CD4-positive, alpha-beta T cell treated with Interleukin-4 for 4 hours (primary cell): Measurements from ENCODE around the gene SLC24A4.
"Not testable (repeated sequence)": the region's sequence is repeated elsewhere in the genome, so short reads cannot be mapped to it uniquely, and the experiment has no call there.

Experiments used
- DNase-seq: peaks from one replicate; pipeline ENCODE4 v3.0.0-alpha.2; 2020

The SLC24A4 gene

DNA sequence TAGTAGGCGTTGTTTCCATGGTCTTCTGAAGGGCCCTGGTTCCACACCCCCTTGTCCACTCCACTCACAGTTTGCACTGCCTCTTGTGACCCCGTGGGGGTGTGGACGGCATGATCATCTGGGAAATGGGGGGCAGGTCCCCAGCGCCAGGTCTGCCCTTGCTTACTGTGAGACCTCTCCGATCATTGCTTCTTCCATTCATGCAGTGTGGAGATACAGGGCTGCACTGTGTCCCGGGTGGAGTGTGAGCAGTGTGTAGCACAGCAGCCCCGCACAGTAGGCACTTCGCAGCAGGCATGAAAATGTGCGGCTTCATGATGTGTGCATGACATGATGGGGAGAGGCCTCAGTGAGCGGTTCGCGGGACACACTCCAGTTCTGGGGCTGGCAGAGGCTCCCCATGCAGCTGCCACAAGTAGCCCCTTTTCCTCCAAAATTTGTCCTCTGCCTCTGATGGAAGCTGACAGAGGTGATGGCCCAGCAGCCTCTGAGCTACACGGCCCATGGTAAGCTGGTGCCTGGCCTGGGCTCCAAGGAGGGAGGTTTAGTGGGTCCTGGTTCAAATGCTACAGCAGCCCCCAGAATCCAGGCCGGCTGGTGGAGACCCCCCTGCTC, 205.6 kb downstream of the SLC24A4 start:
- no peak for DNase-seq

DNA sequence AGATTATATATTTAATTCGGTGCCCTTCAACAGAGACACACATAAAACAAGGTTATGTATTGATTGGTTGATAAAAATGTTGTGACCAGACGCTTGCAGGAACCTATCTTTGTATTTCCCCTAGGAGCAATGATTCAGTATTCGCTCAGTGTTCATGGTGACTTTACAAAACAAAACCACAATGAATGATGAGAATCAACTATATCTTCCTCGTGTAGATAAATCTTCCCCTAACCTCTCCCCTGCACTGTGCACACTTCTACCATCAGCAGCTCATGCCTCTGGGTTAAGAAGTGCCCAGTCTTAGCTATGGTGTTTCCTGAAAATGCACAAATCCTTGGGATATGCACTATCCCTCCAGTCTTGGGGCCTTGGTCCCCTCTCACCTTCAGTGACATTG, 206.9 kb downstream of the SLC24A4 start:
- peak; percentile 40 for DNase-seq

DNA sequence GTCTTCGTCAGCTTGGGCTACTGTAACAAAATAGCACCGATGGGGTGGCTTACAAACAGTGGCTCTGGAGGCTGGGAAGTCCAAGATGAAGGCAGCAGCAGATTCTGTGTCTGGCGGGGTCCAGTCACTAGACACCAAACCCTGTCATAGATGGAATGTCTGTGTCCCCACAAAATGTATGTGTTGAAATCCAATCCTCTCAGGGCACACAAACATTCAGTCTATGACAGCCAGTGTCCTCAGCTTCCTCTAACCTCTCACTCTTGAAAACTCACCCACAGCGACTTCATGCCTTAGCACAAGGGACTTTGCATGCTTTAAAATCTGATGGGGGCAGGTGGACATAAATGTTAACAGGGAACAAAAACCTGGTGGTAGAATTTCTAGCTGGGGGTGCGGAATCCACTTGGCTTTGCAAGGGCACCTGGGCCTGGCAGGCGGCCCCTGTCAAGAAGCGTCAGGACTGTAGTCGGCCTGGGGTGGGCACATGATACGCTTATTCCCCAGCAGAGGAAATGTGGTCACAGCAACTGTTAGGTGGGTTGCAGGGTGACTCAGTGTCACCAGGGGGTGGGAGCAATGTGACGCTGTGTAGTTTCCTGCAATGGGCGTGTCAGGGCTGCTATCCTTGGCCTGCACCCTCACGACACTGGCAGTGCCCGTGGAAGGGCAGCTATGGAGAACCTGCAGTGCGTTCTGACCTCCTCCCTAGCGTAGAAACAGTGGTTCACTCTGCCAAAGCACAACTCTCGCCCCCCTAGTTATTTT, 208.3 kb downstream of the SLC24A4 start:
- peak; percentile 83 for DNase-seq

DNA sequence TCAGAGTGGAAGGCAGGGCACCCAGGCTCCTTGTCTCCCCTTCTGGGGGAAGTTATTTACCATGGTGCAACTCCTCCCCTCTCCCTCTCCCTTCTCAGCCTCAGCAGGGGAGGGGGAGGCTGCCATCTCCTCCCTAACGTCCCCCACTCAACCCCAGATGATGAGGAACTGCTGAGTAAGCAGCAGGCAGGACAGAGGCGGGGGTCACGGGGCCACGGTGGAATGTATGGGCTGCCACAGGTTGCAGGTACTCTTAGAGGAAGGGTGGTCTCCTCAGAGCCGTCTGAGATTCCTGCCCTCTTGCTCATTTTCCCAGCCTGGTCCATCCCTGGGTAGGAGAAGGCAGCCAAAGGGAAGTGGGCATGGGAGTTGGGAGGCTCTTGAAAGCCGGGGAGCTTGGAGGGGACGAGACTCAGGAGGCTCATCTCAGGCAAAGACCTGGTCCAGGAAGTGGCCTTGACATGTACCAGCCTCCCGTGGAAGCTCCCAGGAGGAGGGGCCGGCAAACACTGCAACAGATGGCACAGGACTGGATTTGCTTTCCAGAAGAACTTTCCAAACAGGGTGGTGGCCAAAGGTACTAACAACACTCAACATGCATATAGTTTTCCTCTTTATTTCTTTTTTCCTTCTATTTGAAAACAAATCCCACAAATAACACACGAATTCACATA, 209.7 kb downstream of the SLC24A4 start:
- DNase-seq: no peak

DNA sequence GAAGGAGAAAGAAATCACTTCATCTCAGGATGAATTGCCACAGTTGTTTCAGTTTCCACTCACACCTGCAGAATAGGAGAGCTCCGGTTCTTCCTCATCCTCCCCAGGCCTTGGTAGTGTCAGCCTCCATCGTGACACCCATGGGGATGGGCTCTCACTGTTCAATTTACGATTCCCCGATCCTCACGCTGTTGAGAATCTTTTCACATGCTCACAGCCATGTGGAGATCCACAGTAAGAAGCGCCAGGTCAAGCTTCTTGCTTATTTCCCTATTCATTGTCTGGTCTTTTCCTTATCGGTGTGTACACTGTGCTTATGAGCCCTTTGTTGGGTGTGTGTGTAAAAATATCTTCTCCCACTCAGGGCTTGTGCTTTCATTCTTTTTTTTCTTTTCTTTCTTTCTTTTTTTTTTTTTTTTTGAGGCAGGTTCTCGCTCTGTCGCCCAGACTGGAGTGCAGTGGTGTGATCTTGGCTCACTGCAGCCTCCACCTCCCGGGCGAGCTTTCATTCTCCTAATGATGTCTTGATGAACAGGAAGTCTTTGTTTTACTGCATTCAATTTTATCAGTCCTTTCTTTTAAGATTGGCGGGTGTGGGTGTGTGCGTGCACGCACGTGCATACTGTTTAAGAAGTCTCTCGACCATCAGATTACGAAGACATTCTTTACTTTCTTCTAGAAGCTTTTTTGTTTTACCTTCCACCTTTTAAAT, 212.1 kb downstream of the SLC24A4 start:
- peak; percentile 37 for DNase-seq

DNA sequence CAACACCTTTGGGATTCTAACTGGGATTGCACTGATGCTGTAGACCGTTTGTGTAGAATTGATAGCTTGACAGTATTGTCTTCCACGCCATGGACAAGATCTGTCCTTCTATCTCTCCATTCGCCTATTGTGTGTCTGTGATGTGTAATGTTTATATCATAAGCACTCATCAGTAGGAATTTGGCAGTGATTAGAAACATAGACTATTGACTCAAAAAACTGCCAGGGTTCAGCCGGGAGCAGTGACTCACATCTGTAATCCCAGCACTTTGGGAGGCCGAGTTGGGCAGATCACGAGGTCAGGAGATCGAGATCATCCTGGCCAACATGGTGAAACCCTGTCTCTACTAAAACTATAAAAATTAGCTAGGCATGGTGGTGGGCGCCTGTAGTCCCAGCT, 213.3 kb downstream of the SLC24A4 start:
- not testable (repeated sequence) for DNase-seq

DNA sequence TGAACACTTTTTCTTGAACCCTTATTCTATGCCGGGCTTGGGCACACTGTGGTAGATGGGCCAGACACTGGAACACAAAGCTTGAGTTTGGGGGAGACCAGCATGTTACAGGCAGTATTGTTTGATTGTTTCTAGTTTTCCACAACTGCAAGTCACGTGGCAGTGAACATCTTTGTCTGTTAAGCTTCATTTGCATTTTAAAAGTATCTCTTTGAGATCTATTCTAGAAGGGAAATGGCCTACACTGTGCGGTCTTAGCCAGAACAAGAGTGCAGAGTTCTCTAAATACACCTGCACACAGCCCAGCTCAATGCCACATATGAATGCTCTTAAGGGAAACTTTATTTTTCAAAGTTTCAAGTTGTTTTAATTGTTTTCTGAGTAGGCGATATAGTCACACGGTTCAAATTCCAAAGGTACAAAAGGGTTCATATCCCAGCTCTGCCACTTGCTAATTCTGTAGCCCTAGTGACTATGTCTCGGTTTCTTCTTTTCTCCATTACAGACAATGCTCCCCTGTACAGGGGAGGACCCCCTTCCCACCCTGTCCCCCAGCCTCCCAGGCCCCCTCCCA, 215.5 kb downstream of the SLC24A4 start:
- DNase-seq: no peak

DNA sequence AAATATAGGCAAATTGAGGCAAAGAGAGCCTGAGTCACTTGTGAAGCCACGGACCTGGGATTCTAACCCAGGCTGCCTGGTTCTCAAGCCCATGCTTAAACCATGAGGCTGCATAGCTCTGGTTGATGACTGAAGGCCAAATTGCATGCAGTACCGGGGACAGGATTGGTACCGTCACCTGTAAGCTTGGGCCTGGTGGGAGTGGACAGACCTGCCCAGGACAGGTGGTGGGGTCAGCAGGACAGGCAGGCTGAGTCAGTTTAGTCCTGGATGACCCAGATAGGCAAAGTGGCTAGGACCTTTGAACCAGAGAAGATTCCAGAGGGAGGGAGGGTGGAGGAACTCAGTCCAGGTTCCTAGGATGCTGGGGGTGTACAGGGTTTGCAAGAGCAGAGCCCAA, 216.5 kb downstream of the SLC24A4 start:
- DNase-seq: no peak

DNA sequence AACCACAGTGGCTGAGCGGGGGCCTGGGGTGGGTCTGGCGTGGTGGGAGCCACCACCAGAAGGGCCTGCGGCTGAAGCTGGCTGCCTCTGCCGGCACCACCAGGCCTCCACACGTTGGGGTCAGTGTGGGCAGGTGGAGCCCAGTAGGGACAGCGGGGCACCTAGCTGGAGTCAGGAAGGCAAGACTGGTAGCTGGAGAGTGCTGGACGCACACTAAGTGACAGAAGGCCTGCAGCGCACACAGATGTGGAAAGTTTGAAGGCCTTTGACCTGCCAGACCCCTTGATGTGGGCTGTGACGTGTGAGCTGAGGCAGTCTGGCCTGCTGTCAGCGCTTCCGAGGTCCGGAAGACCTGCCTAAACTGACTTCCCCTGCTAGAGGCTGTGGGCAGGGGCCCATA, 216.9 kb downstream of the SLC24A4 start:
- no peak for DNase-seq

DNA sequence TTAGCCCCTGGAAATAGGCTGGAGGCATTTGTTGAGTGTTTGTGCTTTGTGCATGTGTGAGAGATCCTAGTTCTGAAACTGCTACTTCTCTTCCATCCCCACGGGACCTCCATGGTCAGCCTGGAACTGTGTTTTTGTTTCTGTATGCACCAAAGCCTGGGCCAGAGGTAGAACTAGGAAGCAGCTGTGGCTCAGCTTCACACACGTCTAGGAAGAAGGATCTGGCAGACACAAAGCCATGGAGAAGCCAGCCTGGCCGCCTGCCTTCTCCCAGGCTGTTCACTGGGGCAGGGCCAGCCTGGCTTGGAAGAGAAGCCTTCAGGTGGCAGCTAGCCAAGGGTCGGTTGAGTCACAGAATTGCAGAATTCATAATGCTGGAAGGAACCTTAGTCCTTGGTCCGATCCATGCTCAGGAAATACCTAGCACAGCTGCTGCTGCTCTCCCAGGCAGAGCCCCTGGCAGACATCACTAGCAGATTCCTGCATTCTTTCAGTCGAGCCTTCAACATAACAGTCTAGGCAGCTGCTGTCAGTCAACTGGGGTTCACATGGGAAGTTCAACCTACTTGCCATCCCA, 217.6 kb downstream of the SLC24A4 start:
- DNase-seq: no peak

DNA sequence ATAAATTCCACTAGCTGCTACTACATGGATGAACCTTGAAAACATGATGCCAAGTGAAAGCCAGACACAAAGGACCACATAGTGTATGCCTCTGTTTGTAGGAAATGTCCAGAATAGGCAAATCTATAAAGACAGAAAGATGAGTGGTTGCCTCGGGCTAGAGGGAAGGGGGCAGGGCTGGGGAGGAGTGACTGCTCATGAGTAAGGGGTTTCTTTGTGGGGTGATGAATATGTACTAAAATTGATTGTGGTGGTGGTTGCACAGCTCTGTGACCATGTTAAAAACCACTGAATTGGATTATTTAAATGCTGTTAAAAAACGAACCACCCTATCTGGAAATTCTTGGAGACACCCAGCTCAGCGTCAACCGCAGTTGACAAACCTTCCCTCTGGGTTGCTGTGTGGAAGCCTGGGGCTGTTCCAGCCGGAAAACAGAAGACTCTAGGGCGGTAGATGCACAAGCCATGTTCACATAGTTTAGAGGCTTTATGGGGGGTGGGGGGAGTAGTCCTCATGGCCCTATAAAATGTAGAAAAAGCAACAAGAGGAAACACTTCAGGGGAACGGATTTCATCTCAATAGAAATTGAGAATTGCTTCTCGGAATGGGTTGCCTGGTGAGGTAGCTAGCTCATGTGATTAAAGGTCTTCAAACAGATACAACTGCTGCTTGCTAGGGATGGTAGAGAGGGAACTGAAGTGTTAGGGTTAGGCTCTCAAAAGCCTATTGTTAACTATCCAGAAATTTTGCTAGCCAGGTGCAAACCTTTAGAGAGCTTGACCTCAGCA, 220.0 kb downstream of the SLC24A4 start:
- DNase-seq: no peak

DNA sequence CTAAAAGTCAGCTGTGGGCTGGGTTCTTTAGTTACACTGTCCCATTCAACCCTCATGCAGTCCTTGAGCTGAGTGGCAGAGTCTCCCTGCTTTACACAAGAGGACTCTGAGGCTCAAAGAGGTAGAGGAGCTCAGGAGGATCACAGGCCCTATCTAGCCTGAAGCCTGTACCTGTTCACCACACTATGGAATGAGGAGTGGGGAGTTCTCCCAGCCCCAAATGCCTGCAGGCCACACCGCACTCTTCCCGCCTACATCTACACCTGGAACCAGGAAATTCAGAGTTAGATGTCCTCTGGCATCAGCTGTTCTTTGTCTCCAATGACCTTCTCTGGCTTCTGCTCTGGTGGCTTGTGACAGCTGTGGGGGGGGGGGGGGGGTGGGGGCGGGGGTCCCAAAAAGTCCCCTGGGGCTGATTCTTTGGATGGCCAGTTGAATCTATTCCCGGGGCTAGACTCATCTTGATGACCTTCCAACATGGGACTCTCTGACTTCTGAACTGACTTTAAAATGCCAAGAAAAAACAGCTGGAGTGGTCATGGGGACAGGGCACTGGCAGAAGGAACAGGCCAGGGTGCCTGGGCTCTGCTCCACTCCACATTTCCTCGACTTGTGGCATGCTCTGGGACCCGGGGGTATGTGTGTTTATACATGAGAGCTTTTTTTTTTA, 221.2 kb downstream of the SLC24A4 start:
- DNase-seq: no peak

DNA sequence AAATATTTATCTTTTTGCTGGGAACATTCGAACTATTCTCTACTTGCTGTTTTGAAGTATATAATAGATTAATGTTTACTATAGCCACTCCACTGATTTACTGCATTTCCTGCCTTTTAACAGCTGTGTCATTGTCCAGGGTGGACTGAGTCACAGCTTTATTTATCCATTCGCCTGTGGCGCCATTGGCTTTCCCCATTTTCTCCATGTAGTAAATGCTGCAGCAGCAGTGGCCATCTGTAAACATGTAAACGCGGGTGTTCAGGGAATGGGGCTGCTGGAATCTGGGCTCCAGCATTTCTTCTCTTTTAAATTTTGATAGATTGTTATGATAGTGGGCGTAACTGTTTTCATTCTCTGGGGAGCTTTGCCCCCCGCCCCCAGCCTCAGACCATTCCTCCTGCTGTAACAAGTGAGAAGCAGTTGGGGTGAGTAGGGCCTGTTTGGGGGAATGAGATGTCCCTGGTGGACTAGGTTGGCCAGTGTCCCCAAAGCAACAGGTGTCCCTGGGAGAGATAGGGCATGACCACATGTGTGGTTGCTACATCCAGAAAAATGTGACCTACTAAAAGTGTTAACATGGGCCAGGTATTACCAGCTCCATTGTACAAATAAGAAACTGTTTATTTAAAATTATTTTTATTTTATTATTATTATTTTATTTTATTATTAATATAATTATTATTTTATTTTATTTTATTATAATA, 223.5 kb downstream of the SLC24A4 start:
- no peak for DNase-seq

DNA sequence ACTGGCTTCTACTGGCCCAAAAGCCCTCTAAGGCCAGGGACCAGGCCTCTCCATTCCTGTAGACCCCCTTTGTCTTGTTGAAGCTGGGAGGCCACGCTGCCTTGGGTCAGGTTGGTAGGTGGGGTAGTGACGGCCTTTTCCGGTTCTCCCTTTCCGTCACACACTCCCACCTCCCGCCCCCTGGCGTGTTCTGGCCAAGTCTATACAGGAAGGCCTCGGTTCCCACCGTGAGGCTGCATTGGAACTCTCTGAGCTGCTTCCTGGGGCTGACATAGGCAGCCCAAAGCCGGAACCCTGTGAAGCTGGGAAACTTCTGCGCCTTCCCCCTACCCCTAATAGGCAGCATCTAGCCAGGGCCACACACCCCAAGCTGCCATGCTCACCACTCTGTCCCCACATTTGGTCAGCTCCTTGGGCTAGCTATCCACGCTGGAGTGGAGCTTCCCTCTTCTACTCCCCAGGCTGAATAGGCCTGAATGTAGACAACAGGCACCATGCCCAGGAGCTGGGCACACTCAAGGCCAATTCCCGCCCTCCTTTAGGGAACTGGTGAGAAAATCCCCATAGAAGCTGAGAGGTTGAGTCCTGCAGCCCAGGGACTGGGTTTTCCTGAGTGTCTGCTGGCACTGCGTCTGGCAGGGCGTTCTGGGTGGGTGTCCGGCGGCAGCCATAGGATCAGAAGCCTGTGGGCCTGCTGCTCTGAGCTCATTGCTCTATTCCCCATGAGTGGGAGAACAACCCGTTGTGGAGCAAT, 226.3 kb downstream of the SLC24A4 start:
- DNase-seq: no peak

DNA sequence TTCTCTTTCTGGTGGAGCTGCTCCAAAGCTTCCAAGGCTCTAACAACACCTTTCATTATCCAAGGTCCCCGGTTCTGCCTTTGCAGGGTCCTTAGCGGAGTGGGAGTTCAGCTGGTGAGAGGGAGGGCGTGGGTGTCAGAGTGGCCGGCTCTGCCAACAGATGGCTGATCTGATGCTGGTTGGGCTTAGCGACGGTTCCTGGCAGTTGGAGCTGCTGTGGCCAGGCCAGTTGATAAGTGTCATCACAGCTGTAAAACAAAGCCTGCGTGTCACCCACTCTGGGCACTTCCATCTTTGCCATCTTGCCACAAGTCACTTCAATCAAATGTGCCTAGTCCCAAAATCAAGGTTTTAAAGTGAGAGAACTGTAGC, 226.9 kb downstream of the SLC24A4 start:
- DNase-seq: no peak
